H1 (cell line): ENCODE results near the gene CDCA7. TPM values are rescaled to one million over a fixed set of nuclear protein-coding genes. Genes with fewer than 3 reads are reported as not detected.
A peak's percentile ranks its signal among the peaks of the same experiment; 100 is the strongest.

Experiments used
- BACH1 ChIP-seq: IDR thresholded peaks from 2 replicates; pipeline ENCODE4 v1.6.1; 2012; ENCODE audit warnings: low read length, improper control_type of control experiment
- CBX5 ChIP-seq: fragments of 300-800, 300-1000 bp; sonication (generic); IDR thresholded peaks from 2 replicates; pipeline ENCODE4 v1.7.1; 2016; ENCODE audit warnings: antibody characterized with exemption, low read length, low read depth
- CHD2 ChIP-seq: IDR thresholded peaks from 2 replicates; pipeline ENCODE4 v1.6.1; 2012; ENCODE audit warnings: low read length, improper control_type of control experiment
- CHD7 ChIP-seq: fragments of 300-600 bp; sonication (generic); IDR thresholded peaks from 2 replicates; pipeline ENCODE4 v1.7.1; 2012; ENCODE audit warnings: low read length, moderate library complexity, mild to moderate bottlenecking, inconsistent platforms; ENCODE audit not compliant: insufficient replicate concordance
- CTBP2 ChIP-seq: IDR thresholded peaks from 2 replicates; pipeline ENCODE4 v1.7.0; 2011; ENCODE audit warnings: borderline replicate concordance, mild to moderate bottlenecking, moderate library complexity, mixed read lengths, low read length; ENCODE audit not compliant: insufficient read depth, insufficient read length
- EGR1 ChIP-seq: IDR thresholded peaks from 2 replicates; pipeline ENCODE4 v1.6.1; 2011; ENCODE audit warnings: low read depth, low read length, borderline replicate concordance
- MAFK ChIP-seq: IDR thresholded peaks from 2 replicates; pipeline ENCODE4 v1.6.1; 2012; ENCODE audit warnings: low read depth, mild to moderate bottlenecking, improper control_type of control experiment, low read length
- SUZ12 ChIP-seq: fragments of 200-600 bp; sonication (generic); IDR thresholded peaks from 2 replicates; pipeline ENCODE4 v1.6.1; 2012; ENCODE audit warnings: mild to moderate bottlenecking, inconsistent platforms, low read length, moderate library complexity, mixed read lengths
- polyA plus RNA-seq, 7 experiments: library from polyadenylated mRNA; depleted of rRNA in 3 of 7; stranded (reverse) in 5 of 7; unstranded in 2 of 7; fragments of >200 nt in 5 of 7; fragments of 200-250 nt in 2 of 7; gene quantifications; 1 replicate in 5 of 7; 2 replicates in 1 of 7; 4 replicates in 1 of 7; pipeline versions ENCODE4 v1.2.1 to v1.2.3, GENCODE V29; 2011 to 2013; ENCODE audit warnings: missing spikeins in 2 of 7, mixed read lengths in 2 of 7
- total RNA-seq: library from RNA; stranded (reverse); fragmentation: NEBNext Ultra II Directional; extraction: Animal tissue kit (Norgen Biotek cat#: 25700); gene quantifications from 2 replicates; pipeline ENCODE4 v1.2.1, GENCODE V29; 2021
- TF ChIP-seq, protein P1 (sequence below): IDR thresholded peaks from 2 replicates; pipeline ENCODE4 v1.6.1; 2012; ENCODE audit warnings: low read length, inconsistent platforms

CDCA7 gene
- total and polyA plus RNA-seq, 2 of the 8 experiments (the other 6 are each of a cell fraction or from before 2014, with no cell fraction given), result 64.4 to 80.4 TPM

- no peak for TF ChIP-seq CHD7
- no peak for TF ChIP-seq BACH1
- TF ChIP-seq MAFK, result no peak
- 0 out of 2 replicates have a peak, but pooled peaks have one; percentile 27 for TF ChIP-seq SUZ12
- TF ChIP-seq CTBP2, result no peak
- no peak for TF ChIP-seq CHD2
- no peak for TF ChIP-seq CBX5
- TF ChIP-seq, protein P1, sequence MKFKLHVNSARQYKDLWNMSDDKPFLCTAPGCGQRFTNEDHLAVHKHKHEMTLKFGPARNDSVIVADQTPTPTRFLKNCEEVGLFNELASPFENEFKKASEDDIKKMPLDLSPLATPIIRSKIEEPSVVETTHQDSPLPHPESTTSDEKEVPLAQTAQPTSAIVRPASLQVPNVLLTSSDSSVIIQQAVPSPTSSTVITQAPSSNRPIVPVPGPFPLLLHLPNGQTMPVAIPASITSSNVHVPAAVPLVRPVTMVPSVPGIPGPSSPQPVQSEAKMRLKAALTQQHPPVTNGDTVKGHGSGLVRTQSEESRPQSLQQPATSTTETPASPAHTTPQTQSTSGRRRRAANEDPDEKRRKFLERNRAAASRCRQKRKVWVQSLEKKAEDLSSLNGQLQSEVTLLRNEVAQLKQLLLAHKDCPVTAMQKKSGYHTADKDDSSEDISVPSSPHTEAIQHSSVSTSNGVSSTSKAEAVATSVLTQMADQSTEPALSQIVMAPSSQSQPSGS, result no peak
- no peak for TF ChIP-seq EGR1
Observed at GRCh38 chr2:173355132-173355865, 627 bp downstream of the CDCA7 start (continued).
